Lung (tissue), 12 donors: Measurements from ENCODE around the gene GNG2. TPM values are rescaled to one million over a fixed set of nuclear protein-coding genes. Genes with fewer than 3 reads are reported as not detected.
"Not testable (repeated sequence)": the region's sequence is repeated elsewhere in the genome, so short reads cannot be mapped to it uniquely, and the experiment has no call there.

Experiments
- ATAC-seq: fragments of 200-7000 bp; cut with Tn5 transposase; one replicate; pipeline ENCODE4 v1.9.1; 2020; ENCODE audit warnings: moderate number of reproducible peaks; ENCODE audit not compliant: insufficient read depth, low FRiP score
- DNase-seq, 3 donors: peaks; one replicate each; pipeline ENCODE4 v3.0.0-alpha.2; 2013 to 2017
- H3K27ac ChIP-seq, 2 donors: one replicate each; pipeline ENCODE4 v1.5.1; 2013; ENCODE audit warnings: mild to moderate bottlenecking in 2 of 2, moderate library complexity in 2 of 2, control low read depth in 1 of 2, inconsistent platforms in 1 of 2, low read depth in 1 of 2, low read length in 1 of 2
- H3K27me3 ChIP-seq, 3 donors: one replicate each; pipeline ENCODE4 v1.5.1; 2013; ENCODE audit warnings: low read length in 2 of 3; ENCODE audit not compliant: control insufficient read depth in 3 of 3, insufficient read depth in 3 of 3
- H3K36me3 ChIP-seq, 4 donors: one replicate each; pipeline ENCODE4 v1.5.1; 2013; ENCODE audit warnings: low read length in 4 of 4, mild to moderate bottlenecking in 1 of 4, moderate library complexity in 1 of 4; ENCODE audit not compliant: control insufficient read depth in 4 of 4, insufficient read depth in 4 of 4
- H3K4me1 ChIP-seq, 5 donors: one replicate each; pipeline ENCODE4 v1.5.1; 2013; ENCODE audit warnings: low read length in 5 of 5, mild to moderate bottlenecking in 2 of 5, moderate library complexity in 1 of 5; ENCODE audit not compliant: control insufficient read depth in 5 of 5, insufficient read depth in 5 of 5
- H3K4me3 ChIP-seq: one replicate; pipeline ENCODE4 v1.5.1; 2013; ENCODE audit warnings: mild to moderate bottlenecking, control low read depth, moderate library complexity
- H3K9ac ChIP-seq, 2 donors: one replicate each; pipeline ENCODE4 v1.5.1; 2013; ENCODE audit warnings: low read length in 2 of 2, control low read depth in 1 of 2; ENCODE audit not compliant: insufficient read depth in 1 of 2
- H3K9me3 ChIP-seq, 4 donors: one replicate each; pipeline ENCODE4 v1.5.1; 2013; ENCODE audit warnings: low read length in 3 of 4, mild to moderate bottlenecking in 1 of 4, moderate library complexity in 1 of 4; ENCODE audit not compliant: control insufficient read depth in 4 of 4, insufficient read depth in 3 of 4
- WGBS, 2 donors: extraction: QIAGEN DNeasy Blood & Tissue Kit; methylation state at CpG; one replicate each; pipeline ENCODE4 v1.1.7; 2013; 5-methylcytosine and 5-hydroxymethylcytosine counted together
- polyA plus RNA-seq, 2 donors: library from polyadenylated mRNA; stranded (reverse); fragments of 200-250 nt; gene quantifications; one replicate each; pipeline ENCODE4 v1.2.1, GENCODE V29; 2013
- total RNA-seq, 2 donors: library from RNA; depleted of rRNA in 1 of 2; stranded (reverse); fragments of >200 nt in 1 of 2; gene quantifications; one replicate each; pipeline ENCODE4 v1.2.1, GENCODE V29; 2014 to 2021
- TF ChIP-seq, protein P1 (sequence below): IDR thresholded peaks from 2 replicates; pipeline ENCODE4 v1.5.1; 2012; ENCODE audit warnings: mild to moderate bottlenecking; ENCODE audit errors: control extremely low read depth, extremely low read depth
- donor health status: control.
- donor health status: control.
- donor health status: Bipolar disorder and iron deficiency.
- donor health status: healthy.
- donor health status: DM: yes; HTN: yes; CAD: no.

The GNG2 gene
- total and polyA plus RNA-seq, 4 donors: 3.7 to 42.3 (median 21.5) TPM

DNA sequence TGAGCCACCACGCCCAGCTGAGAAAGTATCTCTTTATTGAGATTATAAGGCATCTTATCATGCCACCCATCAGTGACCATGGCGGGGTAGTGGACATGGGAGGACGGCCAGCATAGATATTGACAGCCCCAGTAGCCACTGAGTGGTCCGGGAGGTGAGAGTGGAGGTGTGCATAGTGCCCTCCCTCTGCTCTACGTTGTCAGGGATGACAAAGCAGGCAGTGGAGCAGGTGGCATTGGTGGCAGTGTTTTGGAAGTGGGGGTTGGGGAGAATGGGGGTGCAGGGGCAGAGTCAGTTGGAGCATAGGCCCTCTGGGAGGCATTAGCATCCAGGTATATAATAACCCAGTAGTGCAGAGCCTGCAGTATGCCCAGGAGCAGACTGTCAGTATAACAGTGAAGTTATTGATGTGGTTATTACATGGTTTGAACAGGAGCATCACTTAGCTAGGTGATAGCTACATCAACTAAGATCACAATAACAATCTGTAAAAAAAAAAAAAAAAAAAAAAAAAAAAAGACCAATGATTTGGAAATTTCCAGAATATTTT, 41.1 kb downstream of the GNG2 start:
- H3K27me3 ChIP-seq: no peaks in the 10 kb centered on the region
- H3K9ac ChIP-seq: no peak overlapping the region
- TF ChIP-seq, protein P1, sequence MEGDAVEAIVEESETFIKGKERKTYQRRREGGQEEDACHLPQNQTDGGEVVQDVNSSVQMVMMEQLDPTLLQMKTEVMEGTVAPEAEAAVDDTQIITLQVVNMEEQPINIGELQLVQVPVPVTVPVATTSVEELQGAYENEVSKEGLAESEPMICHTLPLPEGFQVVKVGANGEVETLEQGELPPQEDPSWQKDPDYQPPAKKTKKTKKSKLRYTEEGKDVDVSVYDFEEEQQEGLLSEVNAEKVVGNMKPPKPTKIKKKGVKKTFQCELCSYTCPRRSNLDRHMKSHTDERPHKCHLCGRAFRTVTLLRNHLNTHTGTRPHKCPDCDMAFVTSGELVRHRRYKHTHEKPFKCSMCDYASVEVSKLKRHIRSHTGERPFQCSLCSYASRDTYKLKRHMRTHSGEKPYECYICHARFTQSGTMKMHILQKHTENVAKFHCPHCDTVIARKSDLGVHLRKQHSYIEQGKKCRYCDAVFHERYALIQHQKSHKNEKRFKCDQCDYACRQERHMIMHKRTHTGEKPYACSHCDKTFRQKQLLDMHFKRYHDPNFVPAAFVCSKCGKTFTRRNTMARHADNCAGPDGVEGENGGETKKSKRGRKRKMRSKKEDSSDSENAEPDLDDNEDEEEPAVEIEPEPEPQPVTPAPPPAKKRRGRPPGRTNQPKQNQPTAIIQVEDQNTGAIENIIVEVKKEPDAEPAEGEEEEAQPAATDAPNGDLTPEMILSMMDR: no peak
- no peak overlapping the region for H3K4me3 ChIP-seq
- H3K4me1 ChIP-seq: peaks cover 0 to 5% (median 0%) of the 10 kb centered on the region in 5 donors
- ATAC-seq (no peak), DNase-seq (no peak)
- 91 to 93% methylated on average over 5 of the region's 5 CpGs for WGBS, 2 donors
- peaks cover 0 to 6% (median 0%) of the 10 kb centered on the region in 4 donors for H3K36me3 ChIP-seq
- peaks cover 0 to 7% (median 2%) of the 10 kb centered on the region in 4 donors for H3K9me3 ChIP-seq
- H3K27ac ChIP-seq: no peak overlapping the region

GRCh38 chr14:51905656-51906121, 45.3 kb downstream of the GNG2 start:
- H3K4me3 ChIP-seq, H3K27me3 ChIP-seq, H3K9ac ChIP-seq, H3K9me3 ChIP-seq, H3K27ac ChIP-seq, H3K36me3 ChIP-seq, H3K4me1 ChIP-seq: not testable (repeated sequence)
- ATAC-seq: peak; percentile 19
- peak in 1 of 3 donors; percentile 26 for DNase-seq
- 12 to 19% methylated on average over 6 of the region's 6 CpGs for WGBS, 2 donors

DNA sequence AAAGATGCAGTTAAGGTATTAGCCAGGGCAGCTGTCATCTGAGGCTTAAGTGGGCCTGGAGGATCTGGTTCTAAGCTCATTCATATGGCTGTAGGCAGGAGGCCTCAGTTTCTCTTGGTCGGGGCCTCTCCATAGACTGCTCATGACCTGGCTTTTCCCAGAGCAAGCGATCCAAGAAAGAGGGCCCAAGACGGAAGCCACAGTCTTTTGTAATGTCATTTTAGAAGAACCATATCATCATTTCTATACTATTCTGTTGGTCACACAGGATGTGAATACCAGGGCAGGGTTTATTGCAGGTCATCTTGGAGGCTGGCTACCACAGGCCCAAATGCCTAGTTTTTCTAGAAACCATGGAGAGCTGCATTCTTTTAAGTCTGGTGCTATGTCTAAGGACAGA, 47.7 kb downstream of the GNG2 start:
- Histone ChIP-seq H3K9ac (no peak overlapping the region), H3K27me3 (no peaks in the 10 kb centered on the region), H3K4me1 (peaks cover 0 to 3% (median 0%) of the 10 kb centered on the region in 5 donors), H3K27ac (peak overlapping the region in 1 of 2 donors; percentile 31), H3K9me3 (peaks cover 0 to 7% (median 2%) of the 10 kb centered on the region in 4 donors), H3K36me3 (no peaks in the 10 kb centered on the region), H3K4me3 (no peak overlapping the region)
- ATAC-seq (no peak), DNase-seq (no peak)
- WGBS, 2 donors: 87 to 92% methylated on average over 3 of the region's 3 CpGs
- TF ChIP-seq, protein P1: no peak

DNA sequence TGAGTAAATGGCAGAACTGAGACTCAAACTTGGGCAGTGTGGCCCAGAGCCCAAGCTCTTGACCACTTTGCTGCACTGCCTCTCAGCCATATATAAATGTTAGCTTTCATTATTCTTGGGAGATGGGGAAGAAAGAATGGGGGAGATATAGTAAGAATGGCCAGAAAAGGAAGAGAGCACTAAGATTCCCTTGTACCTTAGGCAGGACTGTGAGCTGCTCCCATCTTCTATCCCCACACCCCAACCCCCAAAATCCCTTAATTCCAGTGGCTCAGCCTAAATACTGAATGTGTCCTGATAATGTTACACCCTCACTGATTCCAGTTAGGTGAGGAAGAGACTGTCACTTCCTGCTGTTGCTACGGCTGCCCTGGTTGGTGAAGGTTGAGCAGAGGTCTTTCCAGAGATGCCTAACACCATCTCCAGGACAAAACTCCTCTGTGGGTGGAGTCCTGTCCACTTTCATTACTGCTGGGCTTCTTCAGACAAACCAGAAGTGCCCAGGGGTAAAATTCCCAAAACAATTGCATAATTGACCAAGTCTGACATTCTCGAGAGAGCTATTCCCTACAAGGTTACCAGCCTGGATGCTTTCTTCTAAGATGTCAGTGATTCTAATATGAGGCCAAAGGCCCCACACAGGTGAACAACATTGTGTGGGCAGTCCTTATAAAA, 51.8 kb downstream of the GNG2 start:
- Histone ChIP-seq H3K27ac (no peak overlapping the region), H3K27me3 (no peaks in the 10 kb centered on the region), H3K4me1 (peaks cover 0 to 2% (median 0%) of the 10 kb centered on the region in 5 donors), H3K4me3 (no peak overlapping the region), H3K9me3 (peaks cover 0 to 2% (median 0%) of the 10 kb centered on the region in 4 donors), H3K36me3 (peaks cover 0 to 4% (median 0%) of the 10 kb centered on the region in 4 donors), H3K9ac (no peak overlapping the region)
- WGBS, 2 donors: 77 to 89% methylated on average over 2 of the region's 2 CpGs
- ATAC-seq (no peak), DNase-seq (no peak)
- TF ChIP-seq, protein P1: no peak
